HFFc6 (cell line): ENCODE measurements around the gene MKLN1. TPM values are rescaled to one million over a fixed set of nuclear protein-coding genes. Genes with fewer than 3 reads are reported as not detected.
"Not testable (repeated sequence)": the region's sequence is repeated elsewhere in the genome, so short reads cannot be mapped to it uniquely, and the experiment has no call there.

Experiments
- DNase-seq: peaks from one replicate; pipeline ENCODE4 v3.0.0-alpha.2; 2018
- H3K27ac Mint-ChIP-seq: 2 replicates; pipeline ENCODE4 v1.8.0; 2020; ENCODE audit warnings: mild to moderate bottlenecking, mixed read lengths
- H3K27me3 Mint-ChIP-seq: 2 replicates; pipeline ENCODE4 v1.8.0; 2021; ENCODE audit warnings: mild to moderate bottlenecking, moderate library complexity, mixed read lengths; ENCODE audit not compliant: insufficient read depth
- H3K36me3 Mint-ChIP-seq: 2 replicates; pipeline ENCODE4 v1.8.0; 2021; ENCODE audit warnings: low read depth, mixed read lengths
- H3K4me1 Mint-ChIP-seq: 2 replicates; pipeline ENCODE4 v1.8.0; 2020; ENCODE audit warnings: low read depth, mixed read lengths
- H3K4me3 Mint-ChIP-seq: 2 replicates; pipeline ENCODE4 v1.8.0; 2020; ENCODE audit warnings: mild to moderate bottlenecking, moderate library complexity, mixed read lengths
- H3K9me3 Mint-ChIP-seq: 2 replicates; pipeline ENCODE4 v1.8.0; 2020; ENCODE audit warnings: mild to moderate bottlenecking, mixed read lengths
- total RNA-seq, 6 experiments: library from RNA; stranded (reverse); fragmentation: NEBNext Ultra II Directional; extraction: Animal tissue kit (Norgen Biotek cat#: 25700); gene quantifications; 2 replicates in 1 of 6; 3 replicates in 5 of 6; pipeline ENCODE4 v1.2.3, GENCODE V29; 2021
- TF ChIP-seq, protein P1 (sequence below): fragments of 200-600 bp; sonication (generic); IDR thresholded peaks from 2 replicates; pipeline ENCODE4 v1.5.0; 2021; ENCODE audit warnings: antibody characterized with exemption, mild to moderate bottlenecking

Gene MKLN1
- total RNA-seq, 6 experiments from 2014 or later: 31.9 to 44.7 (median 38.6) TPM

DNA sequence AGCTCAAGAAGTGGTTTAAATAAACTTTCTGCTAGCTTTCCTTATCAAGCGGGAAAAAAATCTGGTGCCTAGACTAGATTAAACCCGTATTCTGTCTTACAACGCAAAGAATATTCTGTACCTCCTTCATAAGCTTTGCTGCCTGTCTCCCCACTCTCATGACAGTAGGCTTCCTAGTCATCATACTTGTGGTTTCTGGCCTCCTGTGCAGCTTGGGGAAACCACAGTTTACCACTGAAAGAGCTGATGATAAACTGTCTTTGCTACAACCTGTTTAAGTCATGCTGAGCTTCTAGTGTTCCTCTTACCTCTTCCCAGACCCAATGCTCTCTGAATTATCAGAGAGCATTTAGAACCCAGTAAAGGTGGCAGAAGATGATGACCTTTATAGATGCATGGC lies 173.7 kb downstream of the MKLN1 start:
- peak overlapping the region; percentile 38 for H3K27ac Mint-ChIP-seq
- TF ChIP-seq, protein P1, sequence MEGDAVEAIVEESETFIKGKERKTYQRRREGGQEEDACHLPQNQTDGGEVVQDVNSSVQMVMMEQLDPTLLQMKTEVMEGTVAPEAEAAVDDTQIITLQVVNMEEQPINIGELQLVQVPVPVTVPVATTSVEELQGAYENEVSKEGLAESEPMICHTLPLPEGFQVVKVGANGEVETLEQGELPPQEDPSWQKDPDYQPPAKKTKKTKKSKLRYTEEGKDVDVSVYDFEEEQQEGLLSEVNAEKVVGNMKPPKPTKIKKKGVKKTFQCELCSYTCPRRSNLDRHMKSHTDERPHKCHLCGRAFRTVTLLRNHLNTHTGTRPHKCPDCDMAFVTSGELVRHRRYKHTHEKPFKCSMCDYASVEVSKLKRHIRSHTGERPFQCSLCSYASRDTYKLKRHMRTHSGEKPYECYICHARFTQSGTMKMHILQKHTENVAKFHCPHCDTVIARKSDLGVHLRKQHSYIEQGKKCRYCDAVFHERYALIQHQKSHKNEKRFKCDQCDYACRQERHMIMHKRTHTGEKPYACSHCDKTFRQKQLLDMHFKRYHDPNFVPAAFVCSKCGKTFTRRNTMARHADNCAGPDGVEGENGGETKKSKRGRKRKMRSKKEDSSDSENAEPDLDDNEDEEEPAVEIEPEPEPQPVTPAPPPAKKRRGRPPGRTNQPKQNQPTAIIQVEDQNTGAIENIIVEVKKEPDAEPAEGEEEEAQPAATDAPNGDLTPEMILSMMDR: no peak
- peaks cover 54% of the 10 kb centered on the region for H3K4me1 Mint-ChIP-seq
- H3K27me3 Mint-ChIP-seq: peaks cover 3% of the 10 kb centered on the region
- no peak overlapping the region for H3K4me3 Mint-ChIP-seq
- no peaks in the 10 kb centered on the region for H3K9me3 Mint-ChIP-seq
- peak; percentile 66 for DNase-seq
- peaks cover 9% of the 10 kb centered on the region for H3K36me3 Mint-ChIP-seq

GRCh38 chr7:131501930-131502685 lies 174.4 kb downstream of the MKLN1 start:
- Mint-ChIP-seq H3K9me3 (no peaks in the 10 kb centered on the region), H3K4me1 (peaks cover 48% of the 10 kb centered on the region), H3K27ac (peak overlapping the region; percentile 80), H3K27me3 (peaks cover 3% of the 10 kb centered on the region), H3K4me3 (no peak overlapping the region), H3K36me3 (peaks cover 9% of the 10 kb centered on the region)
- TF ChIP-seq, protein P1: no peak
- DNase-seq: no peak

GRCh38 chr7:131502810-131503508 lies 175.3 kb downstream of the MKLN1 start:
- Mint-ChIP-seq H3K4me3 (no peak overlapping the region), H3K9me3 (no peaks in the 10 kb centered on the region), H3K27me3 (peaks cover 3% of the 10 kb centered on the region), H3K27ac (peak overlapping the region; percentile 80), H3K4me1 (peaks cover 50% of the 10 kb centered on the region), H3K36me3 (peaks cover 9% of the 10 kb centered on the region; the same call in 1 of the 2 replicates)
- DNase-seq: peak; percentile 56
- TF ChIP-seq, protein P1: no peak

- Mint-ChIP-seq H3K9me3 (no peaks in the 10 kb centered on the region), H3K4me1 (peaks cover 55% of the 10 kb centered on the region), H3K4me3 (no peak overlapping the region), H3K27ac (no peak overlapping the region), H3K36me3 (peaks cover 9% of the 10 kb centered on the region; the same call in 1 of the 2 replicates), H3K27me3 (peaks cover 3% of the 10 kb centered on the region)
- TF ChIP-seq, protein P1: no peak
- DNase-seq: no peak
Measured at GRCh38 chr7:131503639-131504038, 176.0 kb downstream of the MKLN1 start.

GRCh38 chr7:131504157-131504899 lies 176.7 kb downstream of the MKLN1 start:
- Mint-ChIP-seq H3K27ac (0 out of 2 replicates have a peak overlapping the region, but pooled peaks have one; percentile 8), H3K4me1 (peaks cover 55% of the 10 kb centered on the region), H3K27me3 (peaks cover 3% of the 10 kb centered on the region), H3K36me3 (peaks cover 9% of the 10 kb centered on the region; the same call in 1 of the 2 replicates), H3K4me3 (no peak overlapping the region), H3K9me3 (no peaks in the 10 kb centered on the region)
- DNase-seq: no peak
- TF ChIP-seq, protein P1: 0 out of 2 replicates have a peak, but pooled peaks have one; percentile 10

GRCh38 chr7:131505037-131505620 lies 177.5 kb downstream of the MKLN1 start:
- H3K4me1 Mint-ChIP-seq: peaks cover 55% of the 10 kb centered on the region
- H3K27ac Mint-ChIP-seq: 0 out of 2 replicates have a peak overlapping the region, but pooled peaks have one; percentile 8
- not testable (repeated sequence) for H3K9me3 Mint-ChIP-seq, H3K27me3 Mint-ChIP-seq, H3K4me3 Mint-ChIP-seq, H3K36me3 Mint-ChIP-seq, DNase-seq
